Measurements from ENCODE around the gene SYPL1. TPM values are rescaled to one million over a fixed set of nuclear protein-coding genes. Genes with fewer than 3 reads are reported as not detected.
A peak's percentile ranks its signal among the peaks of the same experiment; 100 is the strongest.

Gene SYPL1
- total RNA-seq, 1 experiment from 2014 or later, result 39.2 TPM

- H3K9ac ChIP-seq (ENCODE audit: extremely low read depth, insufficient read length, low read length), result no peak overlapping the region
Observed at GRCh38 chr7:106139265-106140251, 27.4 kb upstream of the SYPL1 start.

More at GRCh38 chr7:106139265-106140251, 27.4 kb upstream of the SYPL1 start:
- Histone ChIP-seq H2BK120ac (ENCODE audit: low read depth, low read length, poor library complexity, severe bottlenecking) (no peak overlapping the region), H2AK5ac (ENCODE audit: insufficient read length, low read length) (no peak overlapping the region), H2BK5ac (ENCODE audit: insufficient read length, low read length) (no peak overlapping the region), H3K4ac (ENCODE audit: low read depth, low read length) (no peak overlapping the region), H3K9me3 (ENCODE audit: control insufficient read depth, low read depth, low read length) (no peaks in the 10 kb centered on the region), H3K23me2 (ENCODE audit: insufficient read length, low read depth, low read length, poor library complexity, severe bottlenecking) (no peaks in the 10 kb centered on the region), H2BK20ac (ENCODE audit: low read depth, low read length, poor library complexity, severe bottlenecking) (no peak overlapping the region), H4K8ac (replicated peaks; ENCODE audit: insufficient read length, low read depth, low read length) (no peak overlapping the region), H3K4me2 (ENCODE audit: insufficient read depth, insufficient read length, low read length) (no peak overlapping the region), H3K56ac (ENCODE audit: insufficient read length, low read depth, low read length) (no peak overlapping the region), H4K20me1 (ENCODE audit: control insufficient read depth, insufficient read depth, insufficient read length) (no peaks in the 10 kb centered on the region), H3T11ph (ENCODE audit: low read length) (no peak overlapping the region), H3K27ac (ENCODE audit: insufficient read length, low read depth, low read length) (no peak overlapping the region), H3K23ac (ENCODE audit: insufficient read length, low read depth, low read length) (no peak overlapping the region), H2BK12ac (ENCODE audit: insufficient read length, low read depth, low read length) (no peak overlapping the region), H3K14ac (ENCODE audit: insufficient read depth, low read length) (no peak overlapping the region), H4K5ac (ENCODE audit: insufficient read length, low read depth, low read length) (no peak overlapping the region), H3K27me3 (ENCODE audit: insufficient read depth, low read length) (no peaks in the 10 kb centered on the region), H3K18ac (ENCODE audit: insufficient read length, low read depth, low read length) (no peak overlapping the region), H2BK15ac (ENCODE audit: low read depth, low read length) (no peak overlapping the region), H2AFZ (ENCODE audit: low read length) (no peak overlapping the region), H3K79me1 (ENCODE audit: insufficient read depth, low read depth, low read length, poor library complexity, severe bottlenecking) (no peaks in the 10 kb centered on the region), H3K4me1 (ENCODE audit: insufficient read depth, low read length) (peaks cover 4% of the 10 kb centered on the region; the same call in 1 of the 2 replicates), H3K79me2 (ENCODE audit: insufficient read depth, low read length) (no peaks in the 10 kb centered on the region), H4K91ac (ENCODE audit: insufficient read length, low read depth, low read length) (no peak overlapping the region)
- Mint-ChIP-seq H3K27ac (peak overlapping the region in 1 of 3 experiments; percentile 23; a peak in 3 of 7 replicates), H3K9me3 (no peaks in the 10 kb centered on the region; a peak in 3 of 5 replicates), H3K27me3 (ENCODE audit: low read depth) (peaks cover 6% of the 10 kb centered on the region), H3K4me1 (peaks cover 16 to 30% of the 10 kb centered on the region in 2 experiments), H3K36me3 (ENCODE audit: insufficient read depth in 1 of 3, low read depth in 3 of 3) (peaks cover 0 to 4% (median 0%) of the 10 kb centered on the region in 3 experiments; a peak in 3 of 7 replicates), H3K4me3 (no peak overlapping the region)
- no CpG with 5 or more reads among the region's 8 CpGs for WGBS (ENCODE audit: extremely low coverage, insufficient read length, low lambda C conversion rate)
- no peak for DNase-seq
- TF ChIP-seq CTCF (conservative IDR thresholded peaks at IDR 0.05), result no peak

All from H9 (cell line).